ENCODE data around the gene ZP3.
A peak's percentile ranks its signal among the peaks of the same experiment; 100 is the strongest.
"Not testable (repeated sequence)": the region's sequence is repeated elsewhere in the genome, so short reads cannot be mapped to it uniquely, and the experiment has no call there.

Gene ZP3

DNA sequence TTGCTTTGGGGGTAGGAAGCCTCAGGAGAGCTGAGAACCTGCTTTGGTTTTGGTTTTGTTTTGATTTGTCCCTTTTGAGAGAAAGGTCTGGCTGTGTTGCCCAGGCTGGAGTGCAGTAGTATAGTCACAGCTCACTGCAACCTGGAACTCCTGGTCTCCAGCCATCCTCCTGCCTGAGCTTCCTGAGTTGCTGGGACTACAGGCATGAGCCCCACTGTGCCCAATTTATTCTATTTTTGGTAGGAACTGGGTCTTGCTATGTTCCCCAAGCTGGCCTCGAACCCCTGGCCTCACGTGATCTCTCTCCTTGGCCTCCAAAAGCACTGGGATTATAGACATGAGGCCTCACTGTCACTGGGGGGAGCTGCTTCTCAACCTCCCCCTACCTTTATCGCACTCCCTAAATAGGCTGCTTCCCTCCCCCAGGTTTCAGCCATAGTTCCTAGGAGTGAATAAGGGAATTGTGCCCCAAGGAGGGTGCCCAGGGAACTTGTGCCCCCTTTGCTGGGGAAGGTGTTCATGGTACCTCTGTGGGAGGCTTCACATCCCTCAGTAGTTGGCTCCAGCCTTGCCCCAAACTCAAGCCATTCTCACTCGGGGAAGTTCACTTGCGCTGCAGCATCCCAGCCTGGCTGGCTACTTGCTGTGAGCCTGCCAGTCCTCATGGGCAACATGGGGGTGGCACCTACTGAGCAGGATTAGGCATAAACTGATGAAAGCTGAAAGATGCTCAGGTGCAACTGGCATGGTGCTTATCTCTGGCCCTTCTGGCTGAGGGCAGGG lies 18.1 kb downstream of the ZP3 start:
- not testable (repeated sequence) for DNase-seq (ENCODE audit: low read depth)

DNA sequence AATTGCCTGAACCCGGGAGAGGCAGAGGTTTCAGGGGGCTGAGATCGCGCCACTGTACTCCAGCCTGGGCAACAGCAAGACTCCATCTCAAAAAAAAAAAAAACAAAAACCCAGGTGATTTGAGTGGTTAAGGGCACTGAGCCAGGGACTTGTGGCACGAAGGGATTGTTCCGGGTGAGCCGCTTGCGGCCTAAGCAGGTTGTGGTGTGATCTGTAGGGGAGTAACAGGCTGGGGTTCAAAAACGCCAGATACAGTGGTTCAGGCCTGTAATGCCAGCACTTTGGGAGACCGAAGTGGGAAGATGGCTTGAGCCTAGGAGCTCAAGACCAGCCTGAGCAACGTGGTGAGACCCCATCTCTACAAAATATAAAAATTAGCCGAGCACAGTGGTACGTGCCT lies 19.1 kb downstream of the ZP3 start:
- not testable (repeated sequence) for DNase-seq (ENCODE audit: low read depth)

DNA sequence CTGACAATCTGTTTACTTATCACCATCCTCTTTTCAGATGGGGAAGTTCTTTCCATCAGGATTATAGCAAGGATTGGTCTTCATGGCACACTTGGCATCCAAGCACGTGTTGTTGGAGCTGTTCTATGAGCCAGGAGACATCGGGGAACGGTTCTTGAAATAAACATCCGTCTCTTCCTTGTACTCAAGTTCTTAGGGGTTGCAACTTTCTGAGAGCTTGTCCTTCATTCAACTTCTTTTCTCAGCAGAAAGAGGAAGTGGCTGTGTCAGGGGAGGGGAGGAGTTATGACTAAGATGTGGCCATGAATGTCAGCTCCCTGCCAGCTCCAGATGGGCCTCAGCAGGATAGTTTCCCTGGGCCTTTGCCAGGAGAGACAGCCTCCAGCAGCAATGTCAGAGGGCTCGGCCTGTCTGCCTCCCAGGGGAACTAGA lies 20.8 kb downstream of the ZP3 start:
- peak; percentile 38 for DNase-seq (ENCODE audit: low read depth)

DNA sequence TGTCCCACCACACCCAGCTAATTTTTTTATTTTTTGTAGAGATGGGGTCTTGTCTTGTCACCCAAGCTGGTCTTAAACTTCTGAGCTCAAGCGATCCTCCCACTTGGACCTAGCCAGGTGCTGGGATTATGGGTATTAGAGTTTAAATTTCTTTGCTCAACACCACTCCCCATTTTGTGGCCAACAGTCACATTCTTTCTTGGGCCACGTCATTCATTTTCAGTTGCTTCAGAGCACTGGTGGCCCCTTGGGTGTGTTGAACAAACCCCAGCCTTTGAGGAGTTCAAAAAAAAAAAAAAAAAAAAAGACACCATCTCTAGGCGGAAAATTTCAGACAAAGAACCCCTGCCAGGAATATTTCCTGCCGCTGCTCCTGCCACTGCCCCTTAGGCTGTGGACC lies 32.3 kb downstream of the ZP3 start:
- not testable (repeated sequence) for DNase-seq (ENCODE audit: low read depth)

DNA sequence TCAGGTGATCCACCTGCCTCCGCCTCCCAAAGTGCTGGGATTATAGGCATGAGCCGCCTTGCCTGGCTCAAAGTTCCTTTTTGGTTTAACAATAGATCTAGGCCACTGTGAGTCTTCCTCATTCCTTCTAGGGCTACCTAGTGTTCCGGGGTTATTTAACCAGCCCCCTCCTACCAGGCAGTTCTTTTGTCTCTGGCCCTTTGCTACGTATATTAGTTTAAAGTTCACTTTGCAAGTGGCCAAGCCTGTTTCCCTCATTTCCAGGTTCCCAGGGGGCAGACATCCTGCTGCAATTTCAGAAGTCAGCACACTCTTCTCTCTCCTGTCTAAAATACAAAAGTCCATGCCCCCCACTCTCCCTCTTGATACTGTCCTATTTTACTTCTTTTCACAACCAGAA lies 33.8 kb downstream of the ZP3 start:
- DNase-seq (ENCODE audit: low read depth): not testable (repeated sequence)

DNA sequence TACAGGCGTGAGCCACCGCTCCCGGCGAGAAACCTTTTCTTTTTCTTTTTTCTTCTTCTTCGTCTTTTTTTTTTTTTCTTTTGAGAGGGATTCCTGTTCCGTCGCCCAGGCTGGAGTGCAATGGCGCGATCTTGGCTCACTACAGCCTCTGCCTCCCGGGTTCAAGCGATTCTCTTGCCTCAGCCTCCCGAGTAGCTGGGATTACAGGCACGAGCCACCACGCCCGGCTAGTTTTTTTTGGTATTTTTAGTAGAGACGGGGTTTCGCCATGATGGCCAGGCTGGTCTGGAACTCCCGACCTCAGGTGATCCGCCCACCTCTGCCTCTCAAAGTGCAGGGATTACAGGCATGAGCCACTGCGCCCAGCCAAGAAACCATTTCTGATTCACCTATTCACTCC lies 36.0 kb downstream of the ZP3 start:
- DNase-seq (ENCODE audit: low read depth): not testable (repeated sequence)

DNA sequence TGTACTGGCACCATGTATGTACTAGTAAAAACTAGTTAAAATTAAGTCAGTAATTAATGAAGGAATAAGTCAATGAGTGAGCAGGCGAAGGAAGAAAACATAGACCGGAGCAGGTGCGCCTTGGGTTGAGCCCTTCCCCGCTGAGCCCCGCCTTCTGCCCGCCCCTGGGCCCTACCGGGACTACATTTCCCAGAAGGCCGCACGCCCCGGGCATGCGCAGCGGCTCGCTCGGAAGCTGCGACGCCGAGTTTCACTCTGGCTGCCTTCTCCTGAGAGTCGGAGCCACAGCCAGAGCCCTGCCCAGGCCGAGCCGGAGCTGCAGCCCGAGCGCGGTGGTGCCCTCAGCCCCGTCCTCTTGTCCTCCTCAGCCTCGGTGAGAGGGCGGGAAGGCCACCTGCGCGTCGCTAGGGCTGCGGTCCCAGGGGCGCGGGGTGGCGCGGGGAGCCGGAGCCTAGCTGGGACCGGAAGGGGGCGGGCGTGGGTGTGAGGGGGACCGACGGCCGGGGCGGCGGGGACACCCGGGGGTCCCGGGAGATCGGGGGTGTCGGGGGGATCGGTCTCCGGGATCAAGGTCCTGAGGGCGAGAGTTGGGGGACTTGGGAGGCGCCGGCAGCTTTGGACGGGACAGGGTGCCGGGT lies 36.8 kb downstream of the ZP3 start, which contains the start of gene DTX2:
Gene DTX2 (plus strand): TSS at position 246 of the 638 bp plus-strand sequence. CDS start 18,801 bp downstream, outside the sequence.
- DNase-seq (ENCODE audit: low read depth): not testable (repeated sequence)

DNA sequence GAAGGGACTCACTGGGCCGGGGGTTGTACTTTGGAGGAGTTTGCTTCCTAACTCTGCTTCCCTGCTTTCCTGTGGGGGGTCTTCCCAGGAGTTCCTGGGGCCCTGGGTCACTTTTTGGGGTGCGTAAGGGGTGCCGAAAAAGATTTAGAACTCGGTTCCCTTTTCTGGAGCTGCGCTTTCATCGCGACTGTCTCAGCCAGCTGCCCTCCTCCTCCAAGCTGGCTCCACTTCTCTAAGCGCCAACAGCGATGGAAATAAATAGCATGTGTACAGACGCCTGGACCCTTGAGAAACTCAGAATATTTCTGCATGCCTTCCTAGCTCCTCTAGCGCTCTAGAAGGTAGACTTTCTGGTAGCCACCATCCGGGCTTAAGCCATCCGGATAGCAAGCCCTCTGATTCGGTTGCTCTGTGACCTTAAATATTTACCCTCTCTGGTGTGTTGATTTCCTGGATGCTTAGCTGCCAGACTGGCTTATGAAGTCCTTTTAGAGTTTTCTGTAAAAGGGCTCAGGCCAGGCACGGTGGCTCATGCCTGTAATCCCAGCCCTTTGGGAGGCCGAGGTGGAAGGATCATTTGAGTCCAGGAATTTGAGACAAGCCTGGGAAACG lies 37.6 kb downstream of the ZP3 start:
- not testable (repeated sequence) for DNase-seq (ENCODE audit: low read depth)

DNA sequence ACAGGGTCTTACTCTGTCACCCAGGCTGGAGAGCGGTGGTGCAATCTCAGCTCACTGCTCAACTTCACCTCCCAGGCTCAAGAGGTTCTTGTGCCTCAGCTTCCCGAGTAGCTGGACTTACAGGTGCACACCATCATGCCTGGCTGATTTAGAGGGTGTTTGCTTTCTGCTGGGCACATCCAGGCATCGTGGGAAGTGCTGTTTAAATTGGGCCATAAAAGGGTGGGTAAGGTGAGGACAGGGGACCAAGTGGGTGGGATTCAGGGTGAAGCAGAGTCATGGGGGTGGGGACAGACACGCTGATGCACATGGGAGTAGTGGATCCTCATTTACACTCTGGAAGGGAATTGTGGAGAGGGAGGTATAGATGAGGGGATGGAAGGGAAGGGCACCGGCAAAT lies 40.2 kb downstream of the ZP3 start:
- DNase-seq (ENCODE audit: low read depth): not testable (repeated sequence)

DNA sequence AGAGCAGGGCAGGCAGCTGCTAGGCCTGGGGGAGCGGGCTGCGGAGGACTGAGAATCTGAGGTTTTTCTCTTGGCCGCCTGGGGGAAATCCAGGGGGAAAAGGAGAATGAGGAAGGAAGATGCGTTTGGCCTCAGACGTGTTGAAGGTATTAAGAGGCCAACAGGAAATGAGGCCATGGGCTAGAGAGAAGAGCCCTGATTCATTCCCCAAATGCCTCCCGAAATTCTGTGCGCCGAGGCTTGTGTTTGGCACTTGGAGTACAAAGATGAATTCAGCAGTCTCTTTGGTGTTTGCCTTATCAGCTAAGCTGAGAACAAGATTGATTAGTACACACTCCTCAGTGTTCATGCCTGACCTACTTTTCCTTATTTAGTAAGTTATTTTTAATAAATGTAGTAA lies 41.2 kb downstream of the ZP3 start:
- DNase-seq (ENCODE audit: low read depth): not testable (repeated sequence)

DNA sequence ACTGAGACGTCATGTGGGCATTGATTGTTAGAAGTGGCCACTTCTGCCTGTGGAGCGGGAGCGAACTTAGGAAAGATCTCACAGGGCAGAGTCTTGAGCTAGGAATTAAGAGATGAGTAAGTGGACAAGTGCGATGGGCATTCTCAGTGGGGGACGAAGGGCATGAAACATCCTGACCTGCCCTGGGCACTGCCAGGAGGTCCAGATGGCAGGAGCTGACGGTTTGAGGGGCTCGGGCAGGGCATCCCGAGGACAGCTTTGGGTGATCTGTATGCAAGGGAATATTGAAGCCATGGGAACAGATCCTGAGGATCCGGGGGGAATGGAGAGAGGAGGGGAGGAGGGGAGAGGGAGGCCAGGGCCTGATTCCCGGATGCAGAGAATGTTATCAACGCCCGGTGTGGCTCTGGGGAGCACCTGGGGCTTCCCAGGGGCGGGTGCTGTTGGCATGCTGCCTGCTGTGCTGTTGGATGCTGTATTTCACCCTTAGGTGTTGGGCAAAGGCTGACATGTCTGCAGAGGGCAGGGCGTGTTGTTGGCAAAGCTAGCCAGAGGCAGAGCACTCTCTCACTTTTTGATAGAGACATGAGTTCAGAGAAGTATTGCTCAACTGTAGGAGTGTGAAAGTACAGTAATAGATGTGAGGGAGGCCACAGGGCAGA lies 43.1 kb downstream of the ZP3 start:
- DNase-seq (ENCODE audit: low read depth): not testable (repeated sequence)

DNA sequence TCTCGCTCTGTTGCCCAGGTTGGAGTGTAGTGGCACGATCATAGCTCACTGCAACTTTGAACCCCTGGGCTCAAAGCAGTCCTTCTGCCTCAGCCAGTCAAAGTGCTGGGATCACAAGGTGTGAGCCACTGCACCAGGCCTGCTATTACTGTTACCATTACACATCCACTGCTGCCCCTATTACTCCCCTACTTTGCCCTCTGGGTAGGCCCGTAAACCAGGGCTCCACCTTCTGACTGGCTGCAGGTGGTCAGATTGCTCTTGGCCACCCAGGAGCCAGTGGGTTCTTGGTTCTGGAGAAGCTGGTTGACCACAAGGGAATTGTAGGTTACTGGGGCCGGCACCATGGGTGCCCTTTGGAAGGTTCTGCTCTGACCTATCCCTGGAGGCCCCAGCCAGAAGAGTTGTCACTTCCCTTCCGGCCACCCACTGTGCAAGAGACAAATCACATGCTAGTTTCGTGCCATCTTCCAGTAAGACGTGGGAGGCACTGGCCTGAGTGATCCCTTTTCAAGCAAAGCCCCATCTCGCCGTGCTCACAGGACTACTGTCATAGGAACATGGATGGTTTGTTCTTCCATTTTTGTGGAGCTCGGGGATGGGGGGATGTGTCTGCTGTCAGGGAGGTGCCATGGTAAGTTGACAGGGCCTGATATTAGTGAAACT lies 46.9 kb downstream of the ZP3 start:
- DNase-seq (ENCODE audit: low read depth): not testable (repeated sequence)

DNA sequence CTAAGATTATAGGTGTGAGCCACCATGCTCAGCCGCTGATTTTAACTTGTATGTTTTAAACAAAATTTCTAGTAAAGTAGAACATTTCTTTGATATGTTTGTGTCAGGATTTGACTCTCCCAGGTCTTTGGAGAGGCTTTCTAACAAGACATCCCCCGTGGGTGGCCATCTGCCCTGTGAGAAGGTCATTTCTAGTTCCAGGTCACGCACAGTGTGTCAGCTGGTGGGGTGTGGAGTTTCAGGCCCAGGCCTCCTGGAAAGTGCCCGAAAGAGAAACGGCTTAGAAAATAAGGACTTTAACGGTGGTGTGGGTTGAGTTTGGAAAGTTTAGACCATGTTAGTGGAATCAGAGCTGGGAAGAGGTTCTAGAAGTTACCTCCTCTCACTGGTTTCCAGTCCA lies 48.3 kb downstream of the ZP3 start:
- not testable (repeated sequence) for DNase-seq (ENCODE audit: low read depth)

DNA sequence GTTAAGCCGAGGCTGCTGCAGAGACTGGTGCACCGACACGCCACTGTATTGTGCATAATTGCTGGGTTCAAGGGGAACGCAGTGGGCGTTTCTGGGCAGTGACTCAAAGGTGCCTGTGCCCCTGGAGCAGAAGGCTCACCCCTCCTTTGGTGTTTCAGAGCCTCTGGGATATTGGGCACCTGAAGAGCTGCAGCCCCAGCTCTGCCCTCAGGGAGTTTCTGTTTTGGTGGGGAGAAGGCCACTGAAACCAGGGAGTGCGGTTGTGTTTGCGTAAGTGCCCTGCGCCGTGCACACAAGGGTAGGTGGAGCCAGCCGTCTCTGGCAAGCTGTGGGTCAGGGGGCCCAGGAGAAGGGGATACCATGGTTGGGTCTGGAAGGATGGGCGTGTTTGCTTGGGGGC lies 51.5 kb downstream of the ZP3 start:
- not testable (repeated sequence) for DNase-seq (ENCODE audit: low read depth)

DNA sequence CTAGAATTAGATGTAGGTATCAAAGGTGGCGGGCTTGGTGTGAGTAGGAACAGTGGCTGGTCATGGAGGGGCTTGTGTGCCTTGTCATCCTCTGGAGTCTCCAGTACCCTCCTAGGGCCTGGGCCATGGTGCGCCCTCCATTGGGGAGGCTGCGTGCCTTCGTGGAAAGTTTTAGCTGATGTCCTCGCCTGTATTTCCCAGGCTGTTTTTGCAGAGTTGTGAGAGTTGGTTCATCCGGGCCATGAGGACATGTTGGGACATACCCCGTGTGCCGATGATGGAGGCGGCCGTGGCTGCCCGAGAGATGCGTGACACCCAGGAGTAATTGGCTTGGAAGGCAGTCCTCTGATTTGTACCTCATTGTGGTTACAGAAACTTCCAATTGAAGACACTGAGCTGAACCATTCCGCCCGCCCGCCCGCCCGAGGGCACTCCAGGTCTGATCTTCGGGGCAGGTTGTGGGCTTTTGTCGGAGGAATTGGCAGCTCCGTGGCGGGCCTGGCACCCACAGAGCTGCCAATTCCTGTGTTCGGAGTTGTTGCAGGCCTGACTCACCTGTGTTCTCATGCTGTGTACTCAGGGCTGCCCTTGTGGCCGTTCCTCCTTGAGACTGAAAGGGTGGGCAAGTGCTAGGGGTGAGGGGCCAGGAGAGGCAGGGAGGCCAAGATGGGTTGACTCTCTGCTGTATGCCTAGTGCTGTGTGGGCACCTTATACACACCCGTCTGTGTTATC lies 52.2 kb downstream of the ZP3 start:
- DNase-seq (ENCODE audit: low read depth): not testable (repeated sequence)

DNA sequence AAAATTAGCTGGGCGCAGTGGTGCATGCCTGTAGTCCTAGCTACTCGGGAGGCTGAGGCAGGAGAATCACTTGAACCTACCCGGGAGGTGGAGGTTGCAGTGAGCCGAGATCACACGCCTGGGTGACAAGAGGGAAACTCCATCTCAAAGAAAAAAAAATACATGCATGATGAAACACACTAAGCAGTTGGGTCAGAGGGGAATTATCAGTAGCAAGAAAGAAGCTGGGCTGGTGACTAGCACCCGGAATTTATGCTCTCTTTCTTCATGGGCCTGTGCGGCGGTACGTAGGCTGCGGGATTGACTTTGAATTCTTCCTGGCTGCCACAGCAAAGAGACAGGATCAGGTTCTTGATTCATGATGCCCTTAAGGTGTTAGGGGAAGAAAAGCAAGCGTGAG lies 54.9 kb downstream of the ZP3 start:
- DNase-seq (ENCODE audit: low read depth): not testable (repeated sequence)

DNA sequence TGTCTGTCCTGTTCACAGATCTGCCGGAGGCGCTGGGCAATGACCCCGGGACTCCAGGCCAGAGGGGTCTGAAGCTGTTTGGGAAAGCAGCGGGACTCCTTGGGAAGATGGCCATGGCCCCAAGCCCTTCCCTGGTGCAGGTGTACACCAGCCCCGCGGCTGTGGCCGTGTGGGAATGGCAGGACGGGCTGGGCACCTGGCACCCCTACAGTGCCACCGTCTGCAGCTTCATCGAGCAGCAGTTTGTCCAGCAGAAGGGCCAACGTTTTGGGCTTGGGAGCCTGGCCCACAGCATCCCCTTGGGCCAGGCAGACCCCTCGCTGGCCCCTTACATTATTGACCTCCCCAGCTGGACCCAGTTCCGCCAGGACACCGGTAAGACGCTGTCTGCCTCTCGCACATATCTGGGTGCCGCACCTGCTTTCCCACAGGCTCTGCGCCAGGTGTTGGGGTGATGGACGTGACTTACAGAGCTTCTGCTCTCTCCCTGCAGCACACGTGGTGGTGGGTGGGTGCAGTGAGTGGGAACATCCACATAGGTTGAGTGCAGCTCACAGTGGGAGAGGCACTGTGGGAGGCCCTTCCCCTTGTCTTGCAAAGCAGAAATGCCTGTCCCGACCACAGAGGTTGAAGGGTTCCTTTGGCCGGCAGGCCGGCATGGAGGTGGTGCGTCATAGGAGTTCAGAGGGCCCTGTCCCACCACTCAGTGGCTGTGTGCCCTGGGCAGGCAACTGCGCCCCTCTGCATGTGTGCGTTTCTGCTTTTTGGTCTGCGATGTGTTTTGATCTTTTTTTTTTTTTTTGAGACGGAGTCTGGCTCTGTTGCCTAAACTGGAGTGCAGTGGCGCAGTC lies 55.9 kb downstream of the ZP3 start:
- not testable (repeated sequence) for DNase-seq (ENCODE audit: low read depth)

DNA sequence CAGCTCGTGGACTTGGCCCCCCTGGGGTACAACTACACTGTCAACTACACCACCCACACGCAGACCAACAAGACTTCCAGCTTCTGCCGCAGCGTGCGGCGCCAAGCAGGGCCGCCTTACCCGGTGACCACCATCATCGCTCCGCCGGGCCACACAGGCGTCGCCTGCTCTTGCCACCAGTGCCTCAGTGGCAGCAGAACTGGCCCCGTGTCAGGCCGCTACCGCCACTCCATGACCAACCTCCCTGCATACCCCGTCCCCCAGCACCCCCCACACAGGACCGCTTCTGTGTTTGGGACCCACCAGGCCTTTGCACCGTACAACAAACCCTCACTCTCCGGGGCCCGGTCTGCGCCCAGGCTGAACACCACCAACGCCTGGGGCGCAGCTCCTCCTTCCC lies 57.9 kb downstream of the ZP3 start:
- not testable (repeated sequence) for DNase-seq (ENCODE audit: low read depth)

DNA sequence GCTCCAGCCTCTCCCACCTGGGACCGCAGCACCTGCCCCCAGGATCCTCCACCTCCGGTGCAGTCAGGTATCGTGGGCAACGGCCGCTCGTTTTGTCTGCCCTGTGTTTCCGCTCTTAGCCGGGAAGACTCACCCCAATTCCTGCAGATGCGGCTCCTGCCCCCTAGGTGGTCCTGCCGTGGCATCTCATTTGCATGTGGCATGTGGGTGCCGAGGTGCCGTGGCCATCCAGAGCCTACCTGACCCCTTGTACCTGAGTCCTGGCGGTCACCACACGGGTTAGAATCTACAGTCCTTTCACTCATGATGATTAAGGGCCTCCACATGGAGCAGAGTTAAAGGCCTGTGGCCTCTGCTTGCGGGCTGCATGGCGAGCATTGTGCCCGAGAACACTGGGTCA lies 58.3 kb downstream of the ZP3 start:
- not testable (repeated sequence) for DNase-seq (ENCODE audit: low read depth)

DNA sequence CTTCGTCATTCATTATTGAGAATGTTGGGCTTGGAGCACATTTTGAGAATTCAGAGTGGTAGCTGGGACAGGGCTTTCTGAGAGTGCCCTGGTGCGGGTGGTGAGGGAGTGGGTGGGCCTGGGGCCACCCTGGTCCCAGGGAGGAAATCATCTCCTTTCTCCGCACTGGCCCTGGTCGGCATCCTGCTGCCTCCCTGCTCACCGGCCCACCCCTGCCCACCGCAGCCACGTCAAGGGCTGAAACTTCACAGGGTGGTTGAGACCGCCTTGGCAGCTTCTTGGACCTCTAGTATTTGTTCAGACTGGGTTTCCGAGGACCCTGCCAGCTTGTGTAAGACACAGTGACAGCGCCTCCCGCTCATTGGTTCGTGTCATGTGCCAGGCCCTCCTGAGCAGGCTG lies 59.7 kb downstream of the ZP3 start:
- DNase-seq (ENCODE audit: low read depth): not testable (repeated sequence)
